Erythroblast (primary cell): ENCODE measurements around the gene DDX11.
"Not testable (repeated sequence)": the region's sequence is repeated elsewhere in the genome, so short reads cannot be mapped to it uniquely, and the experiment has no call there.

ENCODE experiments used
- DNase-seq, 2 experiments: peaks; one replicate each; lab custom pipeline; 2025; lab: John Stamatoyannopoulos, UW
- GATA1 ChIP-seq: IDR thresholded peaks from 2 replicates; pipeline ENCODE4 v1.6.1; 2011; ENCODE audit warnings: low read depth, mild to moderate bottlenecking, control low read depth, low read length, moderate library complexity
- POLR2A ChIP-seq: IDR thresholded peaks from 2 replicates; pipeline ENCODE4 v1.6.1; 2011; ENCODE audit warnings: mild to moderate bottlenecking, low read length

DDX11 gene

GRCh38 chr12:31073527-31074332, at the start of gene DDX11:
TSS of gene DDX11 (plus strand) at chr12:31073860. CDS start at chr12:31078394, 4,534 bp downstream.
- peak; percentile 93 for DNase-seq

DNA sequence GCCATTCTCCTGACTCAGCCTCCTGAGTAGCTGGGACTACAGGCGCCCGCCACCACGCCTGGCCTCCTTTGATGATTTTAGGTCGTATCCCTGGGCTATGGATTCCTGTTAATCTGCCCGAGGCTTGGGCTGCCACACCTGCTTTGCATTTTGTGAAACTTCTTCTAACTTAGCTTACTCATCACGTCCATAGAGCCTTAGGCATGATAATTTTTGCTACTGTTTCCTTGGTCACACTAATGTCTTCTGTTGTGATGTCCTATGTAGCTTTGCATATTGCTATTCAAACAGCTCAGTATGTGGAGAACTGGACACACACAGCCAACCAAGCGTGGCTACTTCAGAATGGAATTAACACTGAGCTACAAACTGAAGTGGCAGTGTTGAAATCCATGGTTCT, 47.5 kb upstream of the DDX11 start:
- no peak for DNase-seq
- TF ChIP-seq POLR2A (no peak), GATA1 (no peak)

More at GRCh38 chr12:31073527-31074332, at the start of gene DDX11:
- peak; percentile 66 for TF ChIP-seq POLR2A

DNA sequence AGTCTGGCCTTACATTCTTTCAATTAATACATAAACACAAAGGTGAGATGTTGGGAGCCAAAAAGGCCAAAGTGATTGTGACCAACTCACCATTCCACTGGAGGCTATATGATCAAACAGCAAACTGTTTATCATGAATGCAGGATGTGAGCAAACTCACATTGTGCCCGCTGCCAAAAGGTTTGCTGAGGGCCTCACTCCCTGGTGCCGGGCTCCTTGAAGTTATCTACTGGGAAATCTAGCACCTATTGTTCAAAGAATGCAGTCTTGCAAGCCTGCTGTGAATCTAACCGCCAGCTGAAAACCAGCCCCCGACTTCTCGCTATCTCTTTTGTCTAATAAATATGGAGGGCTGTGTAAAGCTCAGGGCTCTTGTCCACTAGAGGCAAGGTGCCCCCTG, 46.7 kb upstream of the DDX11 start:
- DNase-seq = not testable (repeated sequence)

- no peak for TF ChIP-seq POLR2A
- no peak for TF ChIP-seq GATA1
These were observed 44.2 kb upstream of the DDX11 start for GRCh38 chr12:31029468-31029867.

GRCh38 chr12:31029916-31030562, 43.6 kb upstream of the DDX11 start:
- no peak for DNase-seq
- TF ChIP-seq GATA1 = no peak
- no peak for TF ChIP-seq POLR2A

More at GRCh38 chr12:31029468-31029867, 44.2 kb upstream of the DDX11 start:
- no peak for DNase-seq

- no peak for DNase-seq
- no peak for TF ChIP-seq GATA1
- no peak for TF ChIP-seq POLR2A
These were observed 41.7 kb upstream of the DDX11 start for GRCh38 chr12:31031951-31032335.

GRCh38 chr12:31033146-31033545, 40.5 kb upstream of the DDX11 start:
- DNase-seq = no peak
- TF ChIP-seq GATA1 (no peak), POLR2A (no peak)

DNA sequence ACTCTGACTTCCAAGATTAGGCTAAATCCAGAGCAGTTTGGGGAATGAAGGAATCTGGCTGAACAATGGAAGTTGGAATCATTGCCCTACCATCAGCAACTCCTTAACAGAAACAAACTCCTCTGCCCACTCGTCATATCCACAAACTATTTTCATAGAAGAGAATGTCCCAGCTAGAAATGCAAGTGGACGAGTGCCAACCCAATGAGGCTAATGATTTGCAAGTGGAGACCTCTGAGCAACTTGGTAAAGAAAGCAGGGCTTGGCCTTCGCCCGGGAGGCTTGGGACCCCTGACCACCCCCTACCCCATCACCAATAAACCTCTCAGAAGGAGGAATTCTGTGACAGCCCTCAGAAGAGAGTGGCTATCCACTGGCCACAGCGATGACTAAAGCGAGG, 40.0 kb upstream of the DDX11 start:
- TF ChIP-seq GATA1 (no peak), POLR2A (no peak)
- no peak for DNase-seq

DNA sequence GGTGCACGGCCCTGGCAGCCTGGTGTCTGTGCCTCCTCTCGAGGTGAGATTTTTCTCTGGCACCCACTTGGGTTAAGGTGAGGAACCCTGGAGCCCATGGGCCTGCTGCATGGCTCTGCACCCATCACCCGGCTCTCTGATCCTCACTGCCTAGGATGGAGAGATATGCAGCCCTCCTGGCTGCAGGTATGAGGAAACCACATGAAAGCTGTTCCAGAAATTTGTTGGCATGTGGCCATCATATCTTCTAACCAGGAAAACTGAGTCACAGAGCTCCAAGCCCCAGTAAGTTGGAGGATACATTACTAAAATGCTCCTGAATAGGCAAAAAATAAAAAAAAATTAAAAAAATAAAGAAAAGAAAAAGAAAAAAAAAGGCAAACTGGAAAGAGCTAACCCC, 39.3 kb upstream of the DDX11 start:
- no peak for TF ChIP-seq GATA1
- TF ChIP-seq POLR2A = no peak
- no peak for DNase-seq

GRCh38 chr12:31035226-31035625, 38.4 kb upstream of the DDX11 start:
- no peak for DNase-seq
- TF ChIP-seq GATA1 = no peak
- TF ChIP-seq POLR2A = no peak

DNA sequence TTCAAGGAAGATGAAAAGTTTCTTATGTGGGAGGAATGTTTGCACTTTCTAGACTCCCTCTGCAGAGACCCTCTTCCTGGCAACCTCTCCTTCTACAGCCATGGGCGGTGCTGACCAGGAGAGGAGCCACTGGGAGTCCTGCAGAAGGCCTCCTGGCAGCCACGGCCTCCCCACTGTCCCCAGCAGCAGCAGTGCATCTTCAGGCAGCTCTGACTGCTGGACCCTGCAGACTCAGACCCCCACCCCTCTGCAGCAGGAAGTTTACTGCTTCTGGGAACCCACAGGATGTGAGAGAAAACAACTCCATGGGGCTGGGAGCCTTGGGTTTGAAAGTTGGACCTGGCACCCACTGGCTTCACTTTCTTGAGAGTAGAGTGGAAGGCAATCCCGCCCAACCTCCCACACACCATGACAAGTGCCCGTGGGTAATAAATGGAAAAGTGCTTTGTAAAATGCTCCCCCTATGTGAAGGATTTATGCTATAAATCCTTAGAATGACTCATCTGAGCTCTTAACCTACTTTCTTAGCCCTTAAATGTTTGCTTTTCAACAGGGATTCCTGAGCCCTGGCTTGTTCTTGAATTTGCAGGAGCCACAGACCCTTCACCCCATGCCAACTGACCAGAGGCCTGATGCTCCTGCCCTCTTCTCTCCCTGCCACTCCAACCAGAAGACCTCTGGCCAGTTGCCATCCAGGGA, 37.5 kb upstream of the DDX11 start:
- no peak for TF ChIP-seq GATA1
- no peak for TF ChIP-seq POLR2A
- DNase-seq = no peak

DNA sequence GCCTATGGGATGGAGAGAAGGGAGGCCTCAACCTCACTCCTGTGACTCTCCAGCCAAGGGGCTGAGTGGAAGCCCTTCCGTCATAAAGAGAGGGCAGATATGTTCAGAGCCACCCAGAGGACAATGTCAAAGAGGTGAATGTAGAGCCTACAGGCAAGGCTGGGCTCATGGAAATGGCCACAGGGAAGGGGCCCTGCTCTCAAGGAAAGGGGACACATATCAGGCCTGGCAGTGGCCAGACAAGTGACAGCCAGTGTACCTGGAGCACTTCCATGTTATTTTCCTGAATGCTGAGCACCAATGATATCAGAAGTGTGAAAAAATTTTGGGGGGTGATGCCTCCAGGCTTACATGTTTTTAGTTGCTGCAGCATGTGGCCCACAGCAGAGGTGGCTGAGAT, 36.6 kb upstream of the DDX11 start:
- DNase-seq = no peak
- TF ChIP-seq POLR2A (no peak), GATA1 (no peak)

DNA sequence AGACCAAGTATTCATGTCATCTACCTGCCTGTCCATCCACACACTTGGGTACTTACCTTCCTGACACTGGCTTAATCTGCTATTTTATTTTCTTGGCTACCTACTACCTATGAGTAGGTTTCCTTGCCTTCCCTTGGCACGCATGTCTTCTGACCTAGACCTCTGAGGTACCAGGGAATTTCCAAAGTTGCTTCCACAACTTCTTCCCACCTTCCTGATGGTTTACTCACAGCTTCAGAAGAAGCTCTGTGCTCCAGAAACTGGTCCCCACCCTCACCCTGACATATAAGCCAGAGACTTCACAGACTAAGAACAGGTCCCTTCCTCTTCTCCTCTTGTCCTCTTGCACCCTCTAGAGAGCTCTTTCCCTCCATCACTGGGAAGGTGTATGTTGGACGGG, 35.7 kb upstream of the DDX11 start:
- no peak for DNase-seq
- no peak for TF ChIP-seq POLR2A
- no peak for TF ChIP-seq GATA1

DNA sequence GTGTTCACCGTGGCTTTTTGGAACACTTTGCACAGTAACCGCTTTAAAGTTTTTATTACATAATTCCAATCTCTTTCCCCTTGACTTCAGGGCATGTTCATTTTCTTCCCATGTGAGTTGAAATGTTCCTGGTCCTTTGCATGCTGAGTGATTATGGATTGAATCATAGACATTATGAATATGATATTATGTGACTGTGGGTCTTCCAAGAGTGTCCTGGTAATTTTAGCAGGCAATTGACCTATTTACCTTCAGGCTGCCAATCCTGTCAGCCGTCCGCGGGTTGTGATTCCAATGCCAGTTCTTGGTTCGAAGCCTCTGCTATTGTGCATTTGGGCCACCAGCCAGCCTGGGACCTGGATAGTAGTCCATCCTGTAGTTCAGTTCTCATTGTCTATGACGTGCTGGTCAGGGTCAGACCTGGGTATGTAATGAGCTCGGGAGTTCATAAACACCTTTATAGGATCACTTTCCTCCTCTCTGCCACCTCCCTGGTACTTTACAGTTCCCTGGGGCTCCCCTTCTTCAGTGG, 32.6 kb upstream of the DDX11 start:
- DNase-seq = no peak
- TF ChIP-seq POLR2A = no peak
- no peak for TF ChIP-seq GATA1

DNA sequence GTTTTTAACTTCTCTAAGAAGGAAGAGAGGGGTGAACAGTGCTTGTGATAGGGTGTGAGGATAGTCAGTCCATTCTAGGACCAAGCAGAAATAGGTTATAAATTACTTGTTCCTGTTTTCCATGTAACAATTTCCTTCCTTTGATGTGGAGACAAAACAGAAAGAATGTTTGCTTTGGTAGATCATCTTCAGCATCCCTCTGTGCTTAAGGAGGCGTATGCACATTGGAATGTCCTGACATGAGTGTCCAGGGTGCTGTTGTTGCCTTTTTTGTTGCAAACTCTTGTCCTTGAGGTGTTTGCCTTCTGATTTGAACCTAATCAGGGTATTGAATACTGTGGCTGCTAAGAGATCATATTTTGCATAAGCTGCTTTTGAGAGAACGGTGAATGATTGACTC, 23.5 kb upstream of the DDX11 start:
- not testable (repeated sequence) for DNase-seq

DNA sequence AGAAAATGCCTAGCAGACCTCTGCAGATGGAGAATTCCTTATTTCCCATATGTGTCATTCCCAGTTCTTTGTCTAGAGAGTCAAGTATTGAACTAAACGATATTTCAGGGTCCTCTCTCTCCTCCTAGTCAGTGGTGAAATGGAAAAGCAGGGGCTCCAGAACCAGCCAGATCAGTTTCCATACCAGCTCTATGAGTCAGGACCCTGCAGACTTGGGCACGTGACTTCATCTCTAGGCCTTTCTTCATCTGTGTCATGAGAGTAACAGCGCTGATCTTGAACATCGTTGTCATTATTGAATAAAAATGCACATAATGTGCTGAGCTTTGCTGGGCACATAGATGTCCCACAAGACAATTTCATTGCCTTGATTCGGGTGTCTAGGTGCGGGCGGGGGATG, 23.1 kb upstream of the DDX11 start:
- DNase-seq = not testable (repeated sequence)

GRCh38 chr12:31051692-31052091, 22.0 kb upstream of the DDX11 start:
- DNase-seq = not testable (repeated sequence)

DNA sequence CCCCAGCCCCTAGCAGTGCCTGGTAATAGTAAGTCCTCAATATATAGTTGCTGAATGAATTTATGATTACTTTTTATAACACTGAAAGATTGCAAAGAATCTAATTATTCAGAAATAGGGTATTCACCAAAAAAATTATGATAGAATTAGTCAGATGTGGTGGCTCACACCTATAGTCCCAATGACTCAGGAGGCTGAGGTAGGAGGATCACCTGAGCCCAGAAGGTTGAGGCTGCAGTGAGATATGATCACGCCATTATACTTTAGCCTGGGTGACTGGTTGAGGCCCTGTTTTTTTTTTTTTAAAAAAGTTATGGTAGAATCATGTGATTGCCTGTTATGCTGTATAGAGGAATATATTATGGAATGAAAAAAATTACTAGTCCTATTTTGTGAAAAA, 21.5 kb upstream of the DDX11 start:
- not testable (repeated sequence) for DNase-seq
